LNCaP clone FGC (cell line): ENCODE results near the gene MAD1L1.

Source experiments
- DNase-seq: peaks from one replicate; pipeline ENCODE4 v3.0.0-alpha.2; 2011; ENCODE audit warnings: low read depth
- H3K4me3 ChIP-seq: 2 replicates; pipeline ENCODE4 v1.5.1; 2011; ENCODE audit warnings: mild to moderate bottlenecking, low read depth, low read length, control low read depth
- TF ChIP-seq, protein P1 (sequence below): IDR thresholded peaks from 2 replicates; pipeline ENCODE4 v1.5.1; 2012; ENCODE audit warnings: mild to moderate bottlenecking; ENCODE audit not compliant: control insufficient read depth, insufficient read depth; ENCODE audit errors: extremely low read depth

The MAD1L1 gene

DNA sequence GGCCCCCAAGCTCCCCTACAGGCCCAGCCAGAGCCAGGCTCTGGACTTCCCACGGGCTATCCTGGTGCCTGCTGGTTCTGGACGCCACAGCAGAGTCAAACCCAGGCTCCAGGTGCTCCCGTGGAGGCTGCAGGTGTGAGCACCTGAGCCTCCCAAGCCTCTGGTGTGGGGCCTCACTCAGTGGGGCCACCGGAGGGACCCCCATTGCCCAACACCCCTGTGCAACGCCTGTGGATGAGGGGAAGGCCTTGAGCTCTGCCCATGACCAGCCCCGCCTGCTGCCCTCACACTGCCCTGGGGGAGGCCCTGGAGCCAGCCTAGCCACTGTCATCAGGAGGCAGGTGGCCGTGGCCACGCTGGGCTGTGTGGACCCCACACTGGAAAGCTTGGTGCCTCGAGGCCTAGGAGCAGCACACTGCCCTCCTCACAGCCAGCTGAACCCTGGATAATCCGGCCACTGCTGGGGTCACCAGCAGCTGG, 229.3 kb downstream of the MAD1L1 start:
- no peak for DNase-seq
- TF ChIP-seq, protein P1, sequence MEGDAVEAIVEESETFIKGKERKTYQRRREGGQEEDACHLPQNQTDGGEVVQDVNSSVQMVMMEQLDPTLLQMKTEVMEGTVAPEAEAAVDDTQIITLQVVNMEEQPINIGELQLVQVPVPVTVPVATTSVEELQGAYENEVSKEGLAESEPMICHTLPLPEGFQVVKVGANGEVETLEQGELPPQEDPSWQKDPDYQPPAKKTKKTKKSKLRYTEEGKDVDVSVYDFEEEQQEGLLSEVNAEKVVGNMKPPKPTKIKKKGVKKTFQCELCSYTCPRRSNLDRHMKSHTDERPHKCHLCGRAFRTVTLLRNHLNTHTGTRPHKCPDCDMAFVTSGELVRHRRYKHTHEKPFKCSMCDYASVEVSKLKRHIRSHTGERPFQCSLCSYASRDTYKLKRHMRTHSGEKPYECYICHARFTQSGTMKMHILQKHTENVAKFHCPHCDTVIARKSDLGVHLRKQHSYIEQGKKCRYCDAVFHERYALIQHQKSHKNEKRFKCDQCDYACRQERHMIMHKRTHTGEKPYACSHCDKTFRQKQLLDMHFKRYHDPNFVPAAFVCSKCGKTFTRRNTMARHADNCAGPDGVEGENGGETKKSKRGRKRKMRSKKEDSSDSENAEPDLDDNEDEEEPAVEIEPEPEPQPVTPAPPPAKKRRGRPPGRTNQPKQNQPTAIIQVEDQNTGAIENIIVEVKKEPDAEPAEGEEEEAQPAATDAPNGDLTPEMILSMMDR: no peak
- no peak overlapping the region for H3K4me3 ChIP-seq

DNA sequence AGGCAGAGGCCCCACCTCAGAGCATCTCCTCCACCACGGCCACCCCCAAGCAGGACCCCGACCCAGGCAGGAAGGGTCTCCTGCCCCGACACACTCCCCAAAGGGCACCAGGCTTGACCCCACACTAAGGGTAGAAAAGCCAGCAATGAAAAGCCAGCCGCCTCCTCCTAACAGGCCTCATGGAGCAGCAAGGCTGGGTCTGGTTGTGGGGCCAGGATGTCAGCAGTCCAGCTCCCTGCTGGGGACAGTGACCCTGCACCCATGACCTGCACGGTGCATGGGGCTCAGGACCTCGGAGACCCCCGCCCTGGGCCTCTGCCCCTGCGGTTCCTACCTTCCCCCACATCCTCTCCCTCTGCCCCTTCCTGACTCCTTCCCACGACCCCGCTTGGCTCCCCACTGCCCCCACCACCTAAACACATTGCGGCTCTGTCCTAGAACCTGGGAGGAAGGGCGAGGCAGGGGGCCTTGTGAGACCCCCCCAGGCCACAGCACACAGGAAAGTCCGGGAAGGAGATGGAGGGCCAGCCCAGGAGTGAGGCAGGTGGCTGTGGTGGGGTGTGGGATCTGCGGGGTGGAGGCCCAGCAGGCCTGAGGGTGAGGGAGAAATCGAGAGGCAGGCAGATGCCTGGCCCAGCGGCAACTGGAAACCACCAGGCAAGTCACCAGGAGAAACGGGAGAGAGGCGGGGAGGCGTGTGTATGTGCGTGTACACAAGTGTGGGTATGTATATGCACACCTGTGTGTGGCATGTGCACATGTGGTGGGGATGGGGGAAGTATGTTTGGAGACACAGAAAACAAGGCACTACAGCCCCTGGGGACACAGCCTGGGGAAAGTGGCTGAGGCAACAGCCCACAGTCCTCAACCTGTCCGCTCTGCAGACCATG, 229.9 kb downstream of the MAD1L1 start:
- no peak overlapping the region for H3K4me3 ChIP-seq
- no peak for DNase-seq
- TF ChIP-seq, protein P1: no peak

DNA sequence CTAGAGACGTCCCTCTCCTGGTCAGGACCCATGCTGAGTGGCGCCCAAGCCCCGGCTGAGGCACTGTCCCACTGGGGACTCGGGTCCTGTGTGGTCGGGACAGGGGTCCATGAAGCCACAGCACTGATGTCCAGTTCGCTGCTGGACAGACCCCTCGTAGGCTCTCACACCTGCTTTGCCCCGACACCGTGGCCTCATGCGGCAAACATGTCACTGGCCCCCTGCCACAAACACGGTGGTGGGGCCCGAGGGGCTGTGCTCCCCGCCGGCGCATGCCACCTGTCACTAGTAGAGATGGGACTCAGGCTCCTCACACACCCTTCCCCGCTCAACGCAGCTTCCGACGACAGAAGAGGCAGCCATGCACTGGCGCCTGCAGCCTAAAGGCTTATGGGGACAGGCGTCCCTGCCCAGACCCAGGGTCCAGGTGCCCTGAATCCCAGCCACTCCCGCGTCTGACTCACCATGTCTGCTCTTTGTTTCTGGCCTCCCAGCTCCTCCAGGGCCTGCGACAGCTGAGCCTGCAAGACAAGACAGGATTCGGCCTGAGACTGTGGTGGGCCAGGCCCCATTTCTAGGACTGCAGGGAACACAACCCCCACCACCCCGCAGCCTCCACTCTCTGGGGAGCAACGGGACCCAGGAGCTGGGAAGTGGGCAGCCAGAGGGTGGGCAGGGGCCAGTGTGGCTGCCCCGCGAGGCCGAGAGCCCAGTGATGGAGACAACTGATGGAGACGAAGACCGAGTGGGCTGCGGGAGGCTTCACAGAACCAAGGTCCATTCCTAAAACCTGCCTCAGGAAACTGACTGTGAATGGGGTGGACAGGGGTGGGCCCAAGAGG, 230.9 kb downstream of the MAD1L1 start:
- H3K4me3 ChIP-seq: no peak overlapping the region
- TF ChIP-seq, protein P1: no peak
- DNase-seq: no peak

DNA sequence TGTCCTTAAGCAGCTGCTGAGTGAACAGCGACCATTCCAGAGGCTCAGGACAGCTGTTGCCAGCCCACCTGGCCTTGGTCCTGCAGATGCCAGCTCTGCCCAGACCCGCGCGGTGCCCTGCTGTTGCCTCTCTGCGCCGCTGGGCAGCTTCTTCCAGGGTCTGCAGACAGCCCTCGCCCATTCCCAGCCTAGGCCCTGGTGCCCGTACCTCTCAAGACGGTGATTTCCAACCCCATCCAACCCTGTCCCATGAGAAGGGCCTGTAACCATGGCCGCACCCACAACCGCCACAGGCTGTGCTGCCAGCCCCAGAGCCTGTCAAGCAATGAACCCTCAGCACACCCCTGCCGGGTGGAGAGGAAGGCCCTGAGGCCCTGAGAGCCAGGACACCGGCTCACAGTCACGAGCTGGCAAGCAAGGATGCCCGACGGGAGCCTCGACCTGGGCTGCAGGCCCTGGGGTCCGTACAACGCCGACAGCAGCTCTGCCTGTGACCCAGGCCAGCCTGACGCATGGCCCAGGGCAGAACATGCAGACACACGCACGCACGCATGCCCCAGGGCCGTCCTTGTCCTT, 231.9 kb downstream of the MAD1L1 start:
- TF ChIP-seq, protein P1: no peak
- DNase-seq: no peak
- no peak overlapping the region for H3K4me3 ChIP-seq

DNA sequence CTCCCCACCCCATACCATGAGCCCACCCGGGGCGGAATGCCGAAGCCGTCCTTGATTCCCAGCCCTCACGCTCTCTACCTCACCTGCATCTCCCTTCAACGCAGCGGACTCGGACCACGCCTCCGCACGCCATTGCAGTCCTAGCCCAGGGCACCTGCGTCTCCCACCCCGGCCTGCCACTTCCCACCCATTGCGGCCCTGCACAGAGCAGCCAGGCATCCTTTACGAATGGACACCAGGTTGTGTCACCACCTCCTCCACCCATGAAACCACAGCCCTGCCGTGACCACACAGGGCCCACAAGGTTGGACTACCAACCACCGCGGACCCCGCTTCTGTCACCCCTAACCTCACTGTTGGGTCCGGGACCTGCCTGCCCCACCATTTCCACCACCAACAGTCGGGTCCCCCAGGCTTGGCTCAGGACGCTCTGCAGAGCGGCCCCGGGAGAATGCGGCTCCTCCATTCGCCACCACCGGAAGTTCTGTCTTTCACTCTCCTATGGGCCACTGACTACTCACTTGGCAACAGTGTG, 232.5 kb downstream of the MAD1L1 start:
- TF ChIP-seq, protein P1: no peak
- DNase-seq: no peak
- H3K4me3 ChIP-seq: no peak overlapping the region

DNA sequence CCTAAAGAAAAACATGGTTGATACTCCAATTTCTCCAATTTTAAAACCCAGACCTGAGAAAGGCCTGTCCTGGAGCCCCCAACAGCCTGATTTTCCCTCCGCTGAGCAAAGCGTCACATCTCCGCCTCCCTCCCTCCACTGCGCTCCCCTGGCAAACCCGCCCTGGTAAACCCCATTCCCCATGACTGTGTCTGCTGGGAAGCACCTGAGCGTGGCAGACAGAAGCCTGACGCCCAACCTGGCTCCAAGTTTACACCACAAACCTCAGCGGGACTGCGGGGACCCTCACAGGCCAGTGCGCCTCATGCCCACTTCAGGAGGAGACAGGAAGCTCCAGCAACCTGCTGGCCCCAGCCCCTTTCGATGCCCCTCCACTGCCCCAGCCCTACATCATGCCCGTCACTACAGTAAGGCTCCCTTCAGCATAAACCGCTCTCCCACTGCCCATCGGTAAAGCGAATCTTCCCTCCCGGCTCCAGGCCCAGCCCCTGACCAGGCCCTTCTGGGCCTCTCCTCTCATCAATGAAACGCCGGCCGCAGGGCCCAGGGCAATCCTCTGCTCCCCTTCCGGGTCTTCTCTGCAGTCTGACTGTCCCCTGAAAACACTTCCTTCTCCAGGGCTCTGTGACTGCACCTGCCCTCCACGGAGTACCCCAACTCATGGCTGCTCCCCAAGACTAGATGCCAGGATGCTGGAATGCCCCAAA, 233.3 kb downstream of the MAD1L1 start:
- no peak overlapping the region for H3K4me3 ChIP-seq
- no peak for DNase-seq
- TF ChIP-seq, protein P1: no peak
